Measurements from ENCODE around the gene COPE.

COPE gene

DNA sequence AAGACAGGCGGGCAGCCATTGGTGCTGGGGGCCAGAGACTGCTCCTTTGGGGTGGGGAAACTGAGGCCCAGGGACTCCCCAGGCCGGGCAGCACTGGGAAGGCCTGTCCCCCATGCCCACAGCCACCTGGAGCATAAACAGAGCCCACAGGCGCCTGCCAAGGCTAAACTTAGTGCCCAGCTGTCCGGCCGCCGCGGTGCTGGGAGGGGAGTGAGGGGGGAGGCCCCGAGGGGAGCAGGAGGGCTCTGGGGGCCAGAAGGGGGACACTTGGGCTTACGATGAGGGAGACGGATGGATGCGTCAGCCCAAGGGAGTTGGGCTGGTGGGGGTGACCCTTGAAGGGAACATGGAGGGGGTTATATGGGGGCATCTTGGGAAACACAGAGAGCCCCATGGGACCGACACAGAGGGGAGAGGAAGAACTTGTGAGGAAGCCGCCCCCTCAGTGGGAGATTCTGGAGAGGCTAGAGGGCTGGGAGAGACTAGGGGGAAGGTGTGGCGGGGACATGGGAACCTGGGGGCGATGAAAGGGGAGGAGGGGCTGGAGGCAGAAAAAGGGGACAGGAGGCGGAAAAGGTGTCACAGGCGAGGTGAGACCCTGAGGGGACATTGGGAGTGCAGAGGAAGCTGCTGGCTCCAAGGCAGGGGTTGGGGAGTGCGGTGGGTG, 25.5 kb downstream of the COPE start:
- DNase-seq, result no peak

DNA sequence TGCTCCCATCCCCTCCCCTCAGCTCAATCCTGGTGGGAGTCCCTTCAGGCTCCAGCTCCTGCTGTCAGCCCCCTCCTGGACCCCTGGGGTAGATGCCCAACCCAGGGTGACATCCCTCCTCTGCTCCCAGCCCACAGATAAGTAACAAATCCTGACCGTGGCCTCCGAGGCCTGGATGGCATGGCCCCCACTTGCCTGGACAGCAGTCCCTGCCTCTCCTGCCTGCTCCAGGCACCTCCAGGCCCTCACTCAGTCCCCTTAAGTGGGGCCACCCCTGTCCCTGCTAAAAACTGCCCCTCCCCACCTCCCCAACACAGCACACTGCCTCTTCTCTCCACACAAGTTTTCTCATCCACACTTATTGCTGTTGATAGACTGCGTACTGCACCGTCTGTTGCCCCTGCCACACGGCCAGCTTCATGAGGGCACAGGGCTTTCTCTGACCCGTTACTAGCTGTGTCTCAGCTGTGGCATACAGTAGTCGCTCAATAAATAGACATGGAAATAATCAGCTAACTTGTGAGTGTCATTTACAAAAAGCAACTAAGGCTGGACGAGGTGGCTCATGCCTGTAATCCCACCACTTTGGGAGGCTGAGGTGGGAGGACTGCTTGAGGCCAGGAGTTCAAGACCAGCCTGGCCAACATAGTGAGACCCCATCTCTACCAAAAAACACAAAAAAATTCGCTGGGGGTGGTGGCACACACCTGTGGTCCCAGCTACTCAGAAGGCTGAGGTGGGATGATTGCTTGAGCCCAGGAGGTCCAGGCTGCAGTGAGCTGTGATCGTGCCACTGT, 29.0 kb downstream of the COPE start:
- no peak for DNase-seq

DNA sequence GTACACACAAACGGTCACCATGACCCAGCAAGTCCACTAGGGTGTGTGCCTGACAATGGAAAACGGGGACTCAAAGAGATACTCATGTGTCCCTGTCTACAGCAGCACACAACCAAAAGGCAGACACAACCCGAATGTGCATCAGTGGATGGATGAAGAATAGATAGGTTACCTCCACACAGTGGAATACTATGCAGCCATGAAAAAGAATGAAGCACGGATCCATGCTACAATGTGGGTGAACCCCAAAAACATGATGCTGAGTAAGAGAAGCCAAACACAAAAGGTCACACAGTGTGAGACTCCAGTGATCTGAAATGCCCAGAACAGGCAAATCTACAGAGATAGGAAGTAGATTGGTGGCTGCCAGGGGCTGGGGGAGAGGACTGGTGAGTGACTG, 32.2 kb downstream of the COPE start:
- no peak for DNase-seq

DNA sequence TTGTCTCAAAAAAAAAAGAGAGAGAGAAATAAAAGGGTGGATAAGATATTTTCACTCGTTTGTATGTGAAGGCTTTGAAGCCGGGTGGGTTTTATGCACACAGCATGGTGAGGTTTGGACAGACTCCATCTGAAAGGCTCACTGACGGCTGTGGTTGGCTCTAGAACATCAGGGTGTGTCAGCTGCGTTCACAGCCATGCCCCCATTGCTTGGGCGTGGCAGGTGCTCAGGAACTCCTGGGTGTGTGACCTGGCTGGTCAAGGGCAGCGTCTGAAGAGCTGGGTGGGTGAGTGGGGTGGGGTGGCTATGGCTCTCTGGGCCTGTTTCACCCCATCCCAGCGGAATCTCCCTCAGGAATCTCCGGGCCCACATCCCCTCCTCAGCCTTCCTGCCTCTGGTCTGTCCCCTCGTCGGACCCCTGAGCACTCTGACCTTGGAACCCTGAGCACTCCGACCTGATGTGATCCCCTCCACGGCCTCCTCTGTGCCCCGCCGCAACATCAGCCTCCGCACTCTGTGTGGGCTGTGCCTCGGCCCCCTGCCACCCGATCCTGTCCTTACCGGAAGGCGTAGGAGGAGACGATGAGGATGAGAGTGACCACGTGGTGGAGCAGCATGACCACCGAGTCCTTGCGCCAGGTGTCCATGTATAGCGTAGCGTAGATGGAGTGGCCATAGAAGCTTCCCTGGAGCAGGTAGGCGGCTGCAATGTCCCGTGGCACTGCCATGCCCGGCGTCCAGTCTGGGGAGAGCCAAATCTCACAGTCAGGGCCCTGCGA, 35.5 kb downstream of the COPE start:
- no peak for DNase-seq

DNA sequence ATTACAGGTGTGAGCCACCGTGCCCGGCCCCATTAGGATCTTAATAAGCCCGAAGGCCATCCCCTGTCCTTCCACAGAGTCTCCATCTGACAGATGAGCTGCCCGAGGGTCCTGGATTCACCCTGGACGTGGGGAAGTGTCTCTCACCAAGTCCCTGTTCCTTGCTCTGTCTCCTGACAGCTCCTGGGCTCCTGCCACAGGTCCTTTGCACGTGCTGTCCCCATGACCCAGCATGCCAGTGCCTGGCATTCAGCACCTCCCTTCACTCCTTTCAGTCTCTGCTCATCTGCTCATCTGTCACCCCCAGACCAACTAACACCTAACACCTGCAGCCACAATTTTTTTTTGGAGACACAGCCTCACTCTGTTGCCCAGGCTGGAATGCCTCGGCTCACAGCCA, 37.7 kb downstream of the COPE start:
- DNase-seq, result no peak

DNA sequence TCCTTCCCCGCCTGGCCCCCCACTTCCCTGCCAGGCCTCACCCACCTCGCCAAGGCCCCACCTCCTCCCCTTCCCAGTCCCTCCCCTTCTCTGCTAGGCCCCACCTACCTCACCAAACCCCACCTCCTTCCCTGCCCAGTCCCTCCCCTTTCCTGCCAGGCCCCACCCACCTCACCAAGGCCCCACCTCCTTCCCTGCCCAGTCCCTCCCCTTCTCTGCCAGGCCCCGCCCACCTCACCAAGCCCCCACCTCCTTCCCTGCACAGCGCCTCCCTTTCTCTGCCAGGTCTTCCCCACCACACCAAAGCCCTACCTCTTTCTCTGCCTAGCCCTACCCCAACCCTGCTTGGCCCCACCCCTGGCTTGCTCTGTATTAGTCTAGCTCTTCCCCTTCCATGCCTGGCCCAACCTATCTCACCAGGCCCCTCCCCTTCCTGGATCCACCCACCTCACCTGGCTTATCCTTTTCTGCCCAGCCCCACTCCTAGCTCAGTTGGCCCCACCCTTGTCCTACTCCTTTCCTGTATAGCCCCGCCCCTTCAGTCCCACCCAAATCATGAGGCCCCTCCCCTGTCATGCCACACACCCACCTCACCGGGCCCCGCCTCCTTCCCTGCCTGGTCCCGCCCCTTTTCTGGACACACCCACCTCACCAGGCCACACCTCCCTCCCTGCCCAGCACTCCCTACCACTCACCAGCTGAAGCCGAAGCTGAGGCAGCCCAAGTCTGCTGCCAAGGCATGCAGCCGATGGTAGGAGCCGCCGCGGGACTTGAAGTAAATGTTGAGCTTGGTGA, 39.4 kb downstream of the COPE start:
- no peak for DNase-seq

DNA sequence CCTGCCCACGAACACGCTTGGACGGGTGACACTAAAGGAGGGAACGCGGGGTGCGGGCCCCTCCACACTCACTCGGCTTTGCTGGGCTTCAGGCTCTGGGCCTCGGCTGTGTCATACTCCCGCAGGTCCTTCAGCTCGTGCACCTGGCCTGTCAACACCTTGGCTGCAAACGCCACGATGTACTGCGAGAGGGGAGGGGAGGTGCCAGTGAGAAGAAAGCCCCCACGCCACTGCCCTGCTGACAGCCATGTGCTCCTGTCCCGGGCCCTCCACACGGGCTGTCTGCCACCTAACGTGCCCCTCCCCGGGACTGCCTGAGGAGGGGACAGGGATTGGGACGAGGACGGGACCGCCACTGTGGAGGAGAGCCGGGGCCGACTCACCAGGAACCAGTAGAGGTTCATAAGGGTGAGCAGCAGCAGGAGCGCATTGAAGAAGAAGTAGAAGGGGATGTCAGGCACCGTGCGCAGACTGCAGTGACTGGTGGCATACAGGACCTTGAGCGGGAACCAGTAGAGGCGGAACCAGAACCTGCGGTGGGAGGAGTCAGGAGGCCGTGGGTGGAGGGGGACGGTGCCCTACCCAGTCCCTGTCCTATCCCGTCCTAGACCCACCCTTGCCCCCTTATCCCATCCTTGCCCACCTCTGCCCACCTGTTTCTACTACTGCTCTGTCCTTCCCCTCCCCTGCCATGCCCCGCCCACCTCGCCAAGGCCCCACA, 40.2 kb downstream of the COPE start:
- DNase-seq, result no peak

DNA sequence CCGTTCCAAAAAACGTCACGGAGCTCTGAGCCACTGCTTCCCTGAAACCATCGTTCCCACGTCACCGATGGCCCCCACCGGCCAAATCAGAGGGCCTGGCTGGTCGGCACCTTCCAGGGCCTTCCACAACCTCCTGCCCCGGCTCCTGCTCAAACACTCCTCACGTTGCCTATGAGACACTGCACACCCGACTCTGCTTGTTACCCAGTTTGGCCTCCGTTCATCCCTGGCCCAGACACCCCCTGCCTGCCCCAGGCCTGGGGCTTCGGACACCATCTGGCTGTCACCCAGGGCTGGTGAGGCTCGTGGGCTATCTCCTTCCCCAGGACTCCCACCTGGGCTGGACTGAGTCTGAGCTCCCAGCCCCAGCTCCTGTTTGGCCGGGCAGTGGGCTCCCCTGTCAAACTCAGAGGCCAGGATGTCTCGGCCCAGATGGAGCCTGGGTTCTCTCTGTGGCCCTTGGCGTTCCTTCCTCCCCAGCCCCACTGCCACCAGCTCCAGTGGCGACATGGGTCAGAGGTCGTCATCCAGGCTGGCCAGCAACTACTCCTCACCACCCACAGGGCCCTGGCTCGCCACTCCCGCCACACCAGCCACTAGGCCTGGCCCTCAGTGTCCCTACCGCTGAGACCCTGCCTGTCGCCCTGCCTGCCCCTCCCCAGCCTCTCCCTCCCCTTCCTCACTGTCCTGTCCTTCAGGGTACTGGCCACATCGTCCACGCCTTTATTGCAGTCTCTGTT, 41.0 kb downstream of the COPE start:
- DNase-seq, result no peak

DNA sequence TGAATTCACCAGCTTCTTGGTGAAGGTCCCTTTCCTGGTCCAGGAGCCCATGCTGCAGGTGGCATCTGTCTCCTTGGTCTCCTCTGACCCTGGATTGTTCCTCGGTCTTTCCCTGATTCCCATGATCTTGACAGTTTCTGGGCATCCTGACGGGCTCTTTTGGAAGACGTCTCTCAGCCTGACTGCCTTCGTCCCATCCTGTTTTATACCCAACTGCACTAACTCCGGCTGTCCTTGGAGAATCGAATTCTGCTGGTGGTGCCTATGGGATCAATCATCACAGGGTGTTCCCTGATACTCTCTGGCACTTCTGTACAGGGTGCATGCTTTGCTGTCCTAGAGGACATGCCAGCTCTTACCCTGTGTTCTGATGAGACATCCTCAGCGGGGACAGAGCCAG, 42.3 kb downstream of the COPE start:
- no peak for DNase-seq

DNA sequence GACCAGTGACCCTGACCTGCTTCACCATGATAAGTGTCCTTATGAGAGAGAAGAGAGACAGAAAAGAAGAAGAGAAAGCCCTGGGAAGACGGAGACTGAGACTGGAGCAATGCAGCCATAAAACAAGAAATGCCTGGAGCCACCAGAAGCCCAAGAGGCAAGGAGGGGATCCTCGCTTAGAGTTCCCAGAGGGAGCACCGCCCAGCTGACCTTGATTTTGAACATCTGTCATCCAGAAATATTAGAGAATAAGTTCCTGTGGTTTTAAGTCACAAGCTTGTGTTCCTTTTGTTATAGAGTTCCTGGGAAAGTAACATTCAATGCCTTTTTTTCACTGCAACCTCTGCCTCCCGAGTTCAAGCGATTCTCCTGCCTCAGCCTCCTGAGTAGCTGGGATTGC, 43.5 kb downstream of the COPE start:
- DNase-seq, result no peak

DNA sequence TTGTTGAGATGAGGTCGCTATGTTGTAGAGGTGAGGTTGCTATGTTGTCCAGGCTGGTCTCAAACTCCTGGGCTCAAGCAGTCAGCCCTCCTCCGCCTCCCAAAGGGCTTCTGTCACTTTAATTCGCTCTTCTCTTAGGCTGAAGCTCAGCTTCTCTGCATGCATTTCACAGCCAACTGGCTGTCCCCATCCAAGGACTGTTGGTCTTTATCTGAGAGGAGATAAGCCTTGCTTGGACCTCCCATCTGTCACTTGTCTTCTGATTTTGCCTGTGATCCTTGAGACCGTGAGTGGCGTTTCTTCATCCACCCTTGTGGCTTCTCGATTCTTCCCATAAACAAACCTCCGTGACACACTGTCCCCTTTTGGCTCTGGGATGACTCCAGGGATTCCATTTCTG, 47.6 kb downstream of the COPE start:
- no peak for DNase-seq

DNA sequence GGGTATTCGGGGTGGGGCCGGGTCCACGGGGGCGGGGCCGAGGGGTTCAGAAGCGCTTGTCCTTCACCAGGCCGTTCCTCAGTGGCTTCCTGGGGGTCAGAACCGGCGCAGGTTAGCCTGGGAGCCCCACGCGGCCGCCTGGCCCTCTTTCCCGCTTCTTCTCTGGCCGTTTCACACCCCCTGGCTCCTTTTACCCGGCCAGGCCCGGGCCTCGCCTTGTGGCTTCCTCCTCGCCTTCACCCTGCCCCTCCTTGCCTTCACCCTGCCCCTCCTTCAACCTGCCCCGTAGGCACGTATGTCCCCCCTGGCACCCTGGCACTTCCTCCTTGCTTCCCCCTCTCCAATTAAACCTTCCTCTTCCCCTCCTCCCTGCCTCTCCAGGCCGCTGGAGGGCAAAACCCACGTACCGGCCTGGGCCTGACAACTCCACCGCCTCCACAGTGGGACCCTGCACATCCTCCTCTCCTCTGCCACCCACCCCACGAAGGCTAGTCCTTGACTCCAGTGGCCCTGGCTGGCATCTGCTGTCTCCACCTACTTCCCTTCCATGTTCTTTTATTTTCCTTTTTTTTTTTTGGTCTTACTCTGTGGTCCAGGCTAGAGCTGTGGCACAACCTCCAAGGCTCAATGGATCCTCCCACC, 48.5 kb downstream of the COPE start:
- DNase-seq, result no peak

DNA sequence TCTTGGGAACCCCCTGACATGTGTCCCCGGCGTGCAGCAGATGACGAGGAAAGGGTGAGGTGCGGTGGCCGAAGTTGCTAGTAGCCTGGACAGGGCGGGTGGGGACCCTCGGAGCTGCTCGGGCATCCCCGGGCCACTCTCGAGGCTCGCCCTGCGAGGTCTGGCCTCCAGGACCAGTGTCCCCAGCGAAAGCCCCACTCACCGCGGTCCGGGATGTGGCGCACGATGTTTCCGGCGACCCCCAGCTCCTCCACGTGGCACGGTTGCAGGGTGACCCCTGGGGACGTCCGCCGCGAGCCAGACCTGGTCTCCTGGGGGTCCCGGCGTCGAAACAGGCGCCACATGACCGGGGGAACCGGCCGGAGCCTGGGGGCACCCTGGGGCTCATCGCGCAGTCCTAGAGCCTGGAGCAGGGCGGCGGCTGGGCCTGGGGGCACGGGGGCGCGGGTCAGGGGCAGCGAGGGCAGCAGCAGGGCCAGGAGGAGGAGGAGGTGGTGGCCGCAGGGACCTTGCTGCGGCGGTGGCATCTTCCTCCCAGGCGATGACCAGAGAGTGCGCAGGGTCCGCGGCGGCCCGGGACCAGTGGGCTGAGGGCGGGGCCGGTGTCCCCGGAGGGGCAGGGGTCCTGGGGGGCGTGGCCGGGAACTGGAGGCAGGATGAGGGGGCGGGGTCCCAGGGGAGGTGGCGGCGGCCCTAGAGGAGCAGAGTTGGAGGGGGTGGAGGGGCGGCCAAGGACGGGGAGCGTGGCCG, 49.2 kb downstream of the COPE start:
- DNase-seq, result no peak

DNA sequence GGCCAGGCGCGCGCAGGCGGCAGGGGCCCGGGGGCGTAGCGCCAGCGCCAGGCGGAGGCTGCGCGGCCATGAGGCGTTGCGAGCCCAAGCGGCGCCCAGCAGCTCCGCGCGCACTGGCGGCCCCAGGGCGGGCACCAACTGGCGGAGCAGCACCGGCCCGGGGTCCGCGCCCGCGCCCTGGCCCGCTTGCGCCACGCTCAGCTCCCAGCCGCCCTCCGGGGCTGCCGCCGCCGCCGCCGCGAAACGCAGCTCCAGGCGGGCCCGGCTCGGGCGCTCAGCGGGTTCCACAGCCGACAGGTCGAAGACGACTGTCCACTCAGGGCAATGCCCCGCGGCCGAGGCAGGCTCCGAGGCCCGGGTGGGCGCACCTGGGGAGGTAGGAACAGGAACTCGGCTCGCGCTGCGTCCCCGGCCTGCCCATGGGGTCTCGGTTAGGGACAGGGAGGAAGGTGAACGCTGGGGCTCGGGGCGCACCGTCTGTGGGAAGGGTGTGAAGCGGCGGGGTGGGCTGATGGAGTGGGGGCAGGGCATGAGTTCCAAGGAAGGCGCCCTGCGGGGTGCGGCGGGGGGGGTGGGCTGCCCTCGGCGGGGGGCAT, 50.1 kb downstream of the COPE start:
- no peak for DNase-seq

DNA sequence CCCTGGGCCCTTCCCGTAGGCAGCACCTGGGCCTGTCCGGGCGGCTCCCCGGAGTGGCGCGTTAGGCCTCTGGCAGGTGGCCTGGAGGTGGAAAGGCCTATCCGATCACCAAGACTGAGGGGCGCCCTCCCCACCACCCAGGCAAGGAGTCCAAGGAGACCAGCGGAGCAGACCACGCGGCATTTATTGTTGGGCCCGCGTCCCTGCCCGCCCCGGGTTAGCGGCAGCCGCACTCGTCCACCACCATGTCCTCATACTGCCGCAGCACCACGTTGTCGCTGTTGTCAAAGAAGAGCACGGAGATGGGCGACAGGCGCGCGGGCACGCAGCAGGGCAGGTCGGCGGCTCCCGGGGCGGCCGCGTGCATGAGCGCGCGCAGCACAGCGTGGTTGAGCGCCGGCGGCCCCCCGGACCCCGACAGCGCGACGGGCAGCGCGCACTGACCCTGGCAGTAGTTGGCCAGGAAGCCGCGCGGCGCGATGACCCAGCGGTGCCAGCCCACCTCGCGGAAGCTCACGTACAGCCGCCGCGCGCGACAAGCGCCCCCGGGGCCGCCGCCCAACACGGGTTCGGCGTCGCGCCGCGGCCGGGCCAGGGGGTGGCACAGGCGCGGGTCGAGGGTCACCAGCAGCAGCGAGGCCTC, 50.7 kb downstream of the COPE start:
- no peak for DNase-seq

DNA sequence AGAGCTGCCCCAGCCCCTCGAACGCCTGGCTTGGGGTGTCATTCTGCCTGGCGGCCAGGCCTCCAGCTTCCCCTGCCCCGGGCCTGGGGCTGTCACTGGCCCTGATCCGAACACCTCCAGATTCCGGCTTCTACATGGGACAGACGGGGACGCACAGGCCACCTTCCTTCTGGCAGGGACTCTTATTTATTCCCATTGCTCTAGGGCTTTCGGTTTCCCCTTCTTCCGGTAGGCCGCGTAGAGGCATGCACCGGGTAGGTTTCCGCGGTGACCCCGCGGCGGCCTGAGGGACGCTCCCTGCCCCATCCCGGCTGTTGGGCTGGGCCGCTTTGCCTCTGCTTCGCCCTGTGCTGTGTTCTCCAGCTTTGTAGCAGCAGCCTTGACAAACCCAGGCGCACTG, 51.4 kb downstream of the COPE start:
- no peak for DNase-seq

DNA sequence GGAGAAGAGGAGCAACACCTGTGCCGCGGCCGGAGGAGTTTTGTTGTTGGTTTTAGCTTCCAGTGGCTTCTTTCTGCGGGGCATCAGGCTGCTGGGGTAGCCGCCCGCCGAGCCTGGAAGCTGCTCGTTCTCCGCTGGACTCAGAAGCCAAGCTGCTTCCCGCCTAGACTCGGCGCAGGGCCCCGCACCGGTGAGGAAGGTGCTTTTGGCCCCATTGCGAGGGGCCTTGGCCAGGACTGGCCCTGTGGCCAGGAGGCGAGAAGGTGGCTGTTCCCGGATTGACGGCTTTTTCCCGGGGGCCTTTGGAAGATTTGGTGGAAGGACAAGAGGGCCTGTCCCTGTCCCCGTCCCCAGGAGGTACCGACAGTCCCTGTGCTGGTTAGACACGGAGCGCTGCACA, 52.0 kb downstream of the COPE start:
- no peak for DNase-seq

DNA sequence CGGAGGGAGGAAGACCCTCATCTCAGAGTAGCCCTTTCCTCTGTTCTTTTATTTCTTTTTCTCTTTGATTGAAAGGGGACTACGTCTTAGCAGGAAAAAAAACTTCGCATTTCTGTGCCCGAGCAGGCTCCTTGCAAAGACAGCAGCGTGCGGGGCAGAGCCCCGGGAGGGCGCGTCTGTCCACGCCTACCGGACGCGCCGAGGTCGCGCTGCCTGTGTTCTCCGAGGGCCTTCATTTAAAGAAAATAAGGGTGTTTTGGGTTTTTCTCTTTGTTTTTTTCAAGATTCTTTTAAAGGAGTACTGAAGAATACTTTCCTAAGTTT, 52.4 kb downstream of the COPE start:
- DNase-seq, result no peak

DNA sequence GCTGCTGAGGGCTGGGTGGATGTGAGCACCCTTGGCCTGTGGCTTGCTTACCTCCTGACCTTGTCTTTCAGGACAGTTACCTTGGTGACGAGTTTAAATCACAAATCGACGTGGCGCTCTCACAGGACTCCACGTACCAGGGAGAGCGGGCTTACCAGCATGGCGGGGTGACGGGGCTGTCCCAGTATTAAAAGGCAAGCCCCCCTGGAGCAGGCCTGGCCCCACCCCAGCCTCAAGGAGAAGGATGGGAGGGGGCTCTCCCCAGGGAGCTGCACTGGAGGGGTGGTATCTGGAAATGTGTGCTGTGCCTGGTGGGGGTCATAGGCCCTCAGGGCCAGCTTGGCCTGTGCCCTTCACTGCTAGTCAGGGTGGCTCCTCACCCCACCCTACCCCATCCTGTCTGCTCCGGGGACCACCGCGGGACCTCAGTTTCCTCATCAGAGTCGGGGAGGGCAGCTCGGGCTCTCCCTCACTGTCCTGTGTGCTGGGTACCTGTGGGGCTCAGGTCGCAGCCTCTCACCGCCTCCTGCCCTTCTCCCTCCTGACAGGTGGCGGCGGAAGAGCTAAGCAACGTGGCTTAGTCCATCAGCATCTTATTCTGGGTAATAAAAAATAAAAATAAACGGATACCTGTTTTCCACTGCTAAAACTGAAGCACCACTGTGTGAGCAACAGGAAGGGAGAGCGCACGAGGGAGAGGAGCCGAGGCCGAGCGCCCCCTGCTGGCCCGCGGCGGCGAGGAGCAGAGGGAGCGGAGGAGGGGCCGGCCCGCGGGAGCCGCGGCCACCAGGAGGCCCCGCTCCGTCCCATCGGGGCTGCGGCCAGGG, 53.0 kb downstream of the COPE start:
- peak; percentile 77 for DNase-seq
